B cell (primary cell): ENCODE data around the gene MACO1. TPM values are rescaled to one million over a fixed set of nuclear protein-coding genes. Genes with fewer than 3 reads are reported as not detected.
"Not testable (repeated sequence)": the region's sequence is repeated elsewhere in the genome, so short reads cannot be mapped to it uniquely, and the experiment has no call there.

Experiments
- ATAC-seq: fragments of 200-7000 bp; cut with Tn5 transposase; one replicate; pipeline ENCODE4 v1.10.0; 2021; ENCODE audit warnings: low read depth, mild to moderate bottlenecking, moderate number of reproducible peaks, moderate library complexity
- CTCF ChIA-PET: fragments of 350-600 bp; sonication (Branson Sonifier 250); formaldehyde crosslinking; loops from one replicate; lab custom pipeline; 2021; ENCODE audit warnings: antibody characterized with exemption, inconsistent platforms; lab: Charles Lee
- POLR2A ChIA-PET: fragments of 350-600 bp; sonication (Branson Sonifier 250); formaldehyde crosslinking; loops from one replicate; lab custom pipeline; 2021; ENCODE audit warnings: antibody characterized with exemption; lab: Charles Lee
- DNase-seq: peaks from one replicate; pipeline ENCODE4 v3.0.0; 2013
- H2AFZ ChIP-seq: 2 replicates; pipeline ENCODE4 v1.6.1; 2012; ENCODE audit warnings: mild to moderate bottlenecking, low read depth, low read length; ENCODE audit not compliant: insufficient read depth, poor library complexity, severe bottlenecking
- H3K27ac ChIP-seq, 2 donors: 1 replicate in 1 of 2; 2 replicates in 1 of 2; pipeline ENCODE4 v1.5.1; 2012 to 2013; ENCODE audit warnings: low read length in 2 of 2, mild to moderate bottlenecking in 2 of 2, moderate library complexity in 1 of 2
- H3K27me3 ChIP-seq, 4 experiments: fragments of 200-600 bp in 1 of 4; sonication (generic) in 1 of 4; replicated peaks in 1 of 4; 1 replicate in 2 of 4; 2 replicates in 2 of 4; pipeline versions ENCODE4 v1.6.1 to v1.7.0; 2013 to 2016; ENCODE audit warnings: low read length in 3 of 4, mild to moderate bottlenecking in 2 of 4, mixed read lengths in 1 of 4, moderate library complexity in 1 of 4; ENCODE audit not compliant: insufficient read depth in 4 of 4, control insufficient read depth in 3 of 4; ENCODE audit errors: control extremely low read depth in 1 of 4
- H3K36me3 ChIP-seq, 2 experiments: replicated peaks in 1 of 2; 1 replicate in 1 of 2; 2 replicates in 1 of 2; pipeline versions ENCODE4 v1.6.1 to v1.7.1; 2013; ENCODE audit warnings: low read length in 1 of 2; ENCODE audit not compliant: insufficient read depth in 2 of 2, control insufficient read depth in 1 of 2; ENCODE audit errors: control extremely low read depth in 1 of 2, extremely low read depth in 1 of 2
- H3K4me1 ChIP-seq, 2 donors: fragments of 200-600 bp in 1 of 2; sonication (generic) in 1 of 2; 1 replicate in 1 of 2; 2 replicates in 1 of 2; pipeline versions ENCODE4 v1.5.1 to v1.6.1; 2013 to 2017; ENCODE audit warnings: low read length in 2 of 2; ENCODE audit not compliant: control insufficient read depth in 2 of 2, insufficient read depth in 2 of 2
- H3K4me2 ChIP-seq: replicated peaks from 2 replicates; pipeline ENCODE3; 2012; ENCODE audit warnings: mild to moderate bottlenecking, low read depth, low read length; ENCODE audit not compliant: poor library complexity, severe bottlenecking
- H3K4me3 ChIP-seq, 5 experiments: fragments of 200-600 bp in 1 of 5; sonication (generic) in 1 of 5; 1 replicate in 3 of 5; 2 replicates in 2 of 5; pipeline versions ENCODE4 v1.5.1 to v1.7.0; 2011 to 2016; ENCODE audit warnings: low read length in 4 of 5, mild to moderate bottlenecking in 4 of 5, low read depth in 2 of 5, control low read depth in 1 of 5, moderate library complexity in 1 of 5; ENCODE audit not compliant: insufficient read depth in 1 of 5; ENCODE audit errors: control extremely low read depth in 1 of 5, extremely low read depth in 1 of 5
- H3K79me2 ChIP-seq: fragments of 200-600 bp; sonication (generic); one replicate; pipeline ENCODE4 v1.6.0; 2016; ENCODE audit warnings: low read length; ENCODE audit not compliant: control insufficient read depth, insufficient read depth
- H3K9ac ChIP-seq: fragments of 200-600 bp; sonication (generic); 2 replicates; pipeline ENCODE4 v1.6.1; 2017; ENCODE audit warnings: mild to moderate bottlenecking, low read length, moderate library complexity
- H3K9me3 ChIP-seq, 3 donors: one replicate each; pipeline versions ENCODE4 v1.6.1 to v1.7.1; 2013; ENCODE audit warnings: low read length in 2 of 3; ENCODE audit not compliant: control insufficient read depth in 2 of 3, insufficient read depth in 1 of 3; ENCODE audit errors: control extremely low read depth in 1 of 3
- H4K20me1 ChIP-seq: 2 replicates; pipeline ENCODE4 v1.6.0; 2012; ENCODE audit warnings: mild to moderate bottlenecking, low read length; ENCODE audit not compliant: insufficient read depth, control insufficient read depth, poor library complexity, severe bottlenecking
- H3K27ac Mint-ChIP-seq: one replicate; pipeline ENCODE4 v1.8.0; 2021; ENCODE audit warnings: mixed read lengths
- H3K27me3 Mint-ChIP-seq: one replicate; pipeline ENCODE4 v1.8.0; 2021; ENCODE audit warnings: mixed read lengths
- H3K4me1 Mint-ChIP-seq: one replicate; pipeline ENCODE4 v1.8.0; 2021; ENCODE audit warnings: mixed read lengths
- H3K4me3 Mint-ChIP-seq: one replicate; pipeline ENCODE4 v1.8.0; 2021; ENCODE audit warnings: mixed read lengths
- H3K9me3 Mint-ChIP-seq: one replicate; pipeline ENCODE4 v1.8.0; 2022; ENCODE audit warnings: mixed read lengths; ENCODE audit not compliant: insufficient read depth
- WGBS: methylation state at CpG from one replicate; pipeline ENCODE4 v1.1.5; 2013; ENCODE audit warnings: missing lambda C conversion rate; ENCODE audit not compliant: insufficient coverage; 5-methylcytosine and 5-hydroxymethylcytosine counted together
- intact Hi-C: fragments of 100-400 bp; cut with micrococcal nuclease; formaldehyde crosslinking; loops from one replicate; pipeline ENCODE4 v1.10.0; 2022
- polyA plus RNA-seq: library from polyadenylated mRNA; depleted of rRNA; stranded (reverse); fragments of >200 nt; gene quantifications from 2 replicates; pipeline ENCODE4 v1.2.3, GENCODE V29; 2012
- total RNA-seq, 2 donors: library from RNA; stranded (reverse); fragments of 120-200 nt in 1 of 2; gene quantifications; 1 replicate in 1 of 2; 2 replicates in 1 of 2; pipeline versions ENCODE4 v1.2.3 to v1.2.4, GENCODE V29; 2013 to 2022

Gene MACO1
- total and polyA plus RNA-seq, 2 donors (not counting 1 experiment from before 2014, with no cell fraction given): 4.9 to 21.2 TPM

GRCh38 chr1:25419339-25419738, 11.4 kb upstream of the MACO1 start:
- H3K9me3 ChIP-seq, DNase-seq, H3K4me2 ChIP-seq, H3K9me3 Mint-ChIP-seq, H3K4me1 Mint-ChIP-seq, H3K4me1 ChIP-seq, H3K79me2 ChIP-seq, POLR2A ChIA-PET, H3K9ac ChIP-seq, H2AFZ ChIP-seq, H4K20me1 ChIP-seq, H3K36me3 ChIP-seq, ATAC-seq, CTCF ChIA-PET, H3K27ac ChIP-seq, intact Hi-C loops, H3K4me3 ChIP-seq, H3K27me3 Mint-ChIP-seq, H3K27ac Mint-ChIP-seq, H3K4me3 Mint-ChIP-seq, H3K27me3 ChIP-seq: not testable (repeated sequence)
- WGBS: 100% methylated on average over 1 of the region's 1 CpG

DNA sequence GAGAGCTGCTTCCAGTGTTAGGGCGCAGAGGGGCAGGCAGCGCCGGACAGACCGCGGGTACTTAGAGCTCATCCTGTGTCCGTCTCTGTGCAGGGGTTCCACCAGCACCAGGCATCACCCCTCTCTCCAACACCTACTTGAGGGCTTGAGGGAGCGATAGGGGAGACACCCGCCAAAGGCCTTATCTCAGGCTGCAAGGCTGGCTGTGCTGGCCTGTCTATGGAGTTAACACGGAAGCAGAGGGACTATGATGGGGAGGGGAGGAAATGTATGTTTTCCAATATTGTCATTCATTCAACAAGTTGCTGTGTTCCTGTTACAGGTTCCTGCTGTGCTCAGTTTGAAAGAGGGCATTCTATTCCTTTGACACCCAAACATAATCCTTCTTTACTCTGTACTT, 10.0 kb upstream of the MACO1 start, which contains the start of gene RHCE:
TSS of gene RHCE (minus strand) at position 111 of the 400 bp plus-strand sequence. CDS start at position 72, 39 bp downstream.
- H3K27me3 Mint-ChIP-seq, ATAC-seq, H4K20me1 ChIP-seq, H3K9me3 ChIP-seq, H3K27me3 ChIP-seq, H3K4me1 ChIP-seq, POLR2A ChIA-PET, H3K36me3 ChIP-seq, H3K4me1 Mint-ChIP-seq, H3K9me3 Mint-ChIP-seq, H3K9ac ChIP-seq, H2AFZ ChIP-seq, H3K79me2 ChIP-seq, H3K4me3 Mint-ChIP-seq, DNase-seq, H3K4me3 ChIP-seq, intact Hi-C loops, H3K27ac Mint-ChIP-seq, H3K27ac ChIP-seq, H3K4me2 ChIP-seq, CTCF ChIA-PET: not testable (repeated sequence)
- WGBS: no CpG with 5 or more reads among the region's 9 CpGs

GRCh38 chr1:25423206-25423605, 7.5 kb upstream of the MACO1 start:
- H4K20me1 ChIP-seq, H3K9ac ChIP-seq, CTCF ChIA-PET, H3K79me2 ChIP-seq, H3K4me3 Mint-ChIP-seq, H3K9me3 Mint-ChIP-seq, H3K36me3 ChIP-seq, H3K9me3 ChIP-seq, H3K27ac ChIP-seq, H3K4me2 ChIP-seq, H3K4me1 Mint-ChIP-seq, H2AFZ ChIP-seq, H3K4me1 ChIP-seq, DNase-seq, H3K27me3 ChIP-seq, POLR2A ChIA-PET, H3K27me3 Mint-ChIP-seq, H3K27ac Mint-ChIP-seq, H3K4me3 ChIP-seq, ATAC-seq, intact Hi-C loops: not testable (repeated sequence)
- WGBS: 80% methylated on average over 2 of the region's 6 CpGs
